ENCODE measurements around the gene SLC15A4.
"Not testable (repeated sequence)": the region's sequence is repeated elsewhere in the genome, so short reads cannot be mapped to it uniquely, and the experiment has no call there.

Gene SLC15A4

GRCh38 chr12:128856035-128856790, 32.5 kb upstream of the SLC15A4 start:
- H3K9me3 ChIP-seq (ENCODE audit: control insufficient read depth, low read length), result no peaks in the 10 kb centered on the region
- DNase-seq (ENCODE audit: low read depth), result no peak
- no peaks in the 10 kb centered on the region for H3K36me3 ChIP-seq (ENCODE audit: control insufficient read depth, insufficient read depth, low read length, severe bottlenecking)
- H3K9ac ChIP-seq (ENCODE audit: low read length), result no peak overlapping the region
- peaks cover 9% of the 10 kb centered on the region for H3K27me3 ChIP-seq (replicated peaks; ENCODE audit: control insufficient read depth, insufficient read depth, low read length)
- H3K4me1 ChIP-seq (ENCODE audit: control insufficient read depth, insufficient read depth, low read length), result no peaks in the 10 kb centered on the region
- no peak overlapping the region for H3K4me3 ChIP-seq (ENCODE audit: low read length)

- Histone ChIP-seq H3K4me1 (ENCODE audit: control insufficient read depth, insufficient read depth, low read length) (no peaks in the 10 kb centered on the region), H3K36me3 (ENCODE audit: control insufficient read depth, insufficient read depth, low read length, severe bottlenecking) (no peaks in the 10 kb centered on the region), H3K27me3 (replicated peaks; ENCODE audit: control insufficient read depth, insufficient read depth, low read length) (peaks cover 9% of the 10 kb centered on the region), H3K4me3 (ENCODE audit: low read length) (no peak overlapping the region), H3K9me3 (ENCODE audit: control insufficient read depth, low read length) (no peaks in the 10 kb centered on the region), H3K9ac (ENCODE audit: low read length) (no peak overlapping the region)
- DNase-seq (ENCODE audit: low read depth), result no peak
These were observed 29.9 kb upstream of the SLC15A4 start for GRCh38 chr12:128853600-128854197.

GRCh38 chr12:128852885-128853599, 29.3 kb upstream of the SLC15A4 start, which contains the start of gene GLT1D1:
GLT1D1 (plus strand) TSS chr12:128853478; CDS start chr12:128853582, 104 bp downstream.
- Histone ChIP-seq H3K9ac (ENCODE audit: low read length) (no peak within 1 kb of the TSS), H3K4me3 (ENCODE audit: low read length) (no peak within 1 kb of the TSS), H3K36me3 (ENCODE audit: control insufficient read depth, insufficient read depth, low read length, severe bottlenecking) (no peaks in the 10 kb centered on the region), H3K9me3 (ENCODE audit: control insufficient read depth, low read length) (no peaks in the 10 kb centered on the region), H3K27me3 (replicated peaks; ENCODE audit: control insufficient read depth, insufficient read depth, low read length) (peaks cover 9% of the 10 kb centered on the region), H3K4me1 (ENCODE audit: control insufficient read depth, insufficient read depth, low read length) (no peaks in the 10 kb centered on the region)
- no peak for DNase-seq (ENCODE audit: low read depth)

GRCh38 chr12:128852026-128852698, 28.4 kb upstream of the SLC15A4 start:
- Histone ChIP-seq H3K4me1 (ENCODE audit: control insufficient read depth, insufficient read depth, low read length) (no peaks in the 10 kb centered on the region), H3K4me3 (ENCODE audit: low read length) (no peak overlapping the region), H3K27me3 (replicated peaks; ENCODE audit: control insufficient read depth, insufficient read depth, low read length) (peaks cover 9% of the 10 kb centered on the region), H3K36me3 (ENCODE audit: control insufficient read depth, insufficient read depth, low read length, severe bottlenecking) (no peaks in the 10 kb centered on the region), H3K9me3 (ENCODE audit: control insufficient read depth, low read length) (no peaks in the 10 kb centered on the region), H3K9ac (ENCODE audit: low read length) (no peak overlapping the region)
- no peak for DNase-seq (ENCODE audit: low read depth)

GRCh38 chr12:128851429-128851828, 27.7 kb upstream of the SLC15A4 start:
- not testable (repeated sequence) for H3K36me3 ChIP-seq (ENCODE audit: control insufficient read depth, insufficient read depth, low read length, severe bottlenecking); DNase-seq (ENCODE audit: low read depth); H3K4me1 ChIP-seq (ENCODE audit: control insufficient read depth, insufficient read depth, low read length); H3K9ac ChIP-seq (ENCODE audit: low read length); H3K27me3 ChIP-seq (replicated peaks; ENCODE audit: control insufficient read depth, insufficient read depth, low read length); H3K9me3 ChIP-seq (ENCODE audit: control insufficient read depth, low read length); H3K4me3 ChIP-seq (ENCODE audit: low read length)

GRCh38 chr12:128850400-128850799, 26.6 kb upstream of the SLC15A4 start:
- no peak overlapping the region for H3K4me3 ChIP-seq (ENCODE audit: low read length)
- no peak overlapping the region for H3K9ac ChIP-seq (ENCODE audit: low read length)
- peaks cover 9% of the 10 kb centered on the region for H3K27me3 ChIP-seq (replicated peaks; ENCODE audit: control insufficient read depth, insufficient read depth, low read length)
- H3K36me3 ChIP-seq (ENCODE audit: control insufficient read depth, insufficient read depth, low read length, severe bottlenecking), result no peaks in the 10 kb centered on the region
- no peak for DNase-seq (ENCODE audit: low read depth)
- H3K4me1 ChIP-seq (ENCODE audit: control insufficient read depth, insufficient read depth, low read length), result no peaks in the 10 kb centered on the region
- no peaks in the 10 kb centered on the region for H3K9me3 ChIP-seq (ENCODE audit: control insufficient read depth, low read length)

- not testable (repeated sequence) for H3K36me3 ChIP-seq (ENCODE audit: control insufficient read depth, insufficient read depth, low read length, severe bottlenecking); H3K27me3 ChIP-seq (replicated peaks; ENCODE audit: control insufficient read depth, insufficient read depth, low read length); H3K4me3 ChIP-seq (ENCODE audit: low read length); H3K9ac ChIP-seq (ENCODE audit: low read length); DNase-seq (ENCODE audit: low read depth); H3K9me3 ChIP-seq (ENCODE audit: control insufficient read depth, low read length); H3K4me1 ChIP-seq (ENCODE audit: control insufficient read depth, insufficient read depth, low read length)
These were observed 26.0 kb upstream of the SLC15A4 start for GRCh38 chr12:128849806-128850205.

- no peaks in the 10 kb centered on the region for H3K9me3 ChIP-seq (ENCODE audit: control insufficient read depth, low read length)
- no peak overlapping the region for H3K4me3 ChIP-seq (ENCODE audit: low read length)
- H3K4me1 ChIP-seq (ENCODE audit: control insufficient read depth, insufficient read depth, low read length), result no peaks in the 10 kb centered on the region
- H3K36me3 ChIP-seq (ENCODE audit: control insufficient read depth, insufficient read depth, low read length, severe bottlenecking), result no peaks in the 10 kb centered on the region
- H3K9ac ChIP-seq (ENCODE audit: low read length), result no peak overlapping the region
- DNase-seq (ENCODE audit: low read depth), result no peak
- H3K27me3 ChIP-seq (replicated peaks; ENCODE audit: control insufficient read depth, insufficient read depth, low read length), result peaks cover 5% of the 10 kb centered on the region
These were observed 24.6 kb upstream of the SLC15A4 start for GRCh38 chr12:128848371-128848770.

- H3K4me3 ChIP-seq (ENCODE audit: low read length); DNase-seq (ENCODE audit: low read depth); H3K4me1 ChIP-seq (ENCODE audit: control insufficient read depth, insufficient read depth, low read length); H3K9me3 ChIP-seq (ENCODE audit: control insufficient read depth, low read length); H3K36me3 ChIP-seq (ENCODE audit: control insufficient read depth, insufficient read depth, low read length, severe bottlenecking); H3K27me3 ChIP-seq (replicated peaks; ENCODE audit: control insufficient read depth, insufficient read depth, low read length); H3K9ac ChIP-seq (ENCODE audit: low read length): not testable (repeated sequence)
These were observed 22.9 kb upstream of the SLC15A4 start for GRCh38 chr12:128846671-128847070.

GRCh38 chr12:128844031-128844635, 20.4 kb upstream of the SLC15A4 start:
- DNase-seq (ENCODE audit: low read depth), result no peak
- Histone ChIP-seq H3K9me3 (ENCODE audit: control insufficient read depth, low read length) (no peaks in the 10 kb centered on the region), H3K4me3 (ENCODE audit: low read length) (no peak overlapping the region), H3K4me1 (ENCODE audit: control insufficient read depth, insufficient read depth, low read length) (no peaks in the 10 kb centered on the region), H3K9ac (ENCODE audit: low read length) (no peak overlapping the region), H3K36me3 (ENCODE audit: control insufficient read depth, insufficient read depth, low read length, severe bottlenecking) (no peaks in the 10 kb centered on the region), H3K27me3 (replicated peaks; ENCODE audit: control insufficient read depth, insufficient read depth, low read length) (no peaks in the 10 kb centered on the region)

GRCh38 chr12:128843538-128843937, 19.8 kb upstream of the SLC15A4 start:
- Histone ChIP-seq H3K9me3 (ENCODE audit: control insufficient read depth, low read length) (no peaks in the 10 kb centered on the region), H3K4me1 (ENCODE audit: control insufficient read depth, insufficient read depth, low read length) (no peaks in the 10 kb centered on the region), H3K36me3 (ENCODE audit: control insufficient read depth, insufficient read depth, low read length, severe bottlenecking) (no peaks in the 10 kb centered on the region), H3K9ac (ENCODE audit: low read length) (no peak overlapping the region), H3K4me3 (ENCODE audit: low read length) (no peak overlapping the region), H3K27me3 (replicated peaks; ENCODE audit: control insufficient read depth, insufficient read depth, low read length) (no peaks in the 10 kb centered on the region)
- DNase-seq (ENCODE audit: low read depth), result no peak

Data from adipocyte (in vitro differentiated cells).